GM13977 (cell line): ENCODE data around the gene M1AP.

Source experiments
- DNase-seq: peaks from one replicate; pipeline ENCODE4 v3.0.0; 2012; ENCODE audit warnings: low spot score
- in situ Hi-C: fragments of 300-500 bp; cut with MboI; formaldehyde crosslinking; loops from one replicate; pipeline ENCODE4 v1.12.0; 2022; ENCODE audit warnings: low sequenced_read_pairs, low pct_unique_long_range_greater_than_20kb, mixed read lengths, inconsistent platforms; ENCODE audit not compliant: unreplicated experiment
- TF ChIP-seq, protein P1 (sequence below): IDR thresholded peaks from 2 replicates; pipeline ENCODE4 v1.5.1; 2012; ENCODE audit warnings: mild to moderate bottlenecking, control low read depth; ENCODE audit not compliant: insufficient read depth; ENCODE audit errors: extremely low read depth, missing control alignments

The M1AP gene

GRCh38 chr2:74625658-74626425, 22.3 kb downstream of the M1AP start:
- in situ Hi-C loops, result no loop called here

GRCh38 chr2:74620671-74621070, 27.5 kb downstream of the M1AP start:
- TF ChIP-seq, protein P1, sequence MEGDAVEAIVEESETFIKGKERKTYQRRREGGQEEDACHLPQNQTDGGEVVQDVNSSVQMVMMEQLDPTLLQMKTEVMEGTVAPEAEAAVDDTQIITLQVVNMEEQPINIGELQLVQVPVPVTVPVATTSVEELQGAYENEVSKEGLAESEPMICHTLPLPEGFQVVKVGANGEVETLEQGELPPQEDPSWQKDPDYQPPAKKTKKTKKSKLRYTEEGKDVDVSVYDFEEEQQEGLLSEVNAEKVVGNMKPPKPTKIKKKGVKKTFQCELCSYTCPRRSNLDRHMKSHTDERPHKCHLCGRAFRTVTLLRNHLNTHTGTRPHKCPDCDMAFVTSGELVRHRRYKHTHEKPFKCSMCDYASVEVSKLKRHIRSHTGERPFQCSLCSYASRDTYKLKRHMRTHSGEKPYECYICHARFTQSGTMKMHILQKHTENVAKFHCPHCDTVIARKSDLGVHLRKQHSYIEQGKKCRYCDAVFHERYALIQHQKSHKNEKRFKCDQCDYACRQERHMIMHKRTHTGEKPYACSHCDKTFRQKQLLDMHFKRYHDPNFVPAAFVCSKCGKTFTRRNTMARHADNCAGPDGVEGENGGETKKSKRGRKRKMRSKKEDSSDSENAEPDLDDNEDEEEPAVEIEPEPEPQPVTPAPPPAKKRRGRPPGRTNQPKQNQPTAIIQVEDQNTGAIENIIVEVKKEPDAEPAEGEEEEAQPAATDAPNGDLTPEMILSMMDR, result no peak
- in situ Hi-C loops, result no loop called here
- no peak for DNase-seq

More at GRCh38 chr2:74625658-74626425, 22.3 kb downstream of the M1AP start:
- TF ChIP-seq, protein P1, result no peak
- DNase-seq, result no peak

DNA sequence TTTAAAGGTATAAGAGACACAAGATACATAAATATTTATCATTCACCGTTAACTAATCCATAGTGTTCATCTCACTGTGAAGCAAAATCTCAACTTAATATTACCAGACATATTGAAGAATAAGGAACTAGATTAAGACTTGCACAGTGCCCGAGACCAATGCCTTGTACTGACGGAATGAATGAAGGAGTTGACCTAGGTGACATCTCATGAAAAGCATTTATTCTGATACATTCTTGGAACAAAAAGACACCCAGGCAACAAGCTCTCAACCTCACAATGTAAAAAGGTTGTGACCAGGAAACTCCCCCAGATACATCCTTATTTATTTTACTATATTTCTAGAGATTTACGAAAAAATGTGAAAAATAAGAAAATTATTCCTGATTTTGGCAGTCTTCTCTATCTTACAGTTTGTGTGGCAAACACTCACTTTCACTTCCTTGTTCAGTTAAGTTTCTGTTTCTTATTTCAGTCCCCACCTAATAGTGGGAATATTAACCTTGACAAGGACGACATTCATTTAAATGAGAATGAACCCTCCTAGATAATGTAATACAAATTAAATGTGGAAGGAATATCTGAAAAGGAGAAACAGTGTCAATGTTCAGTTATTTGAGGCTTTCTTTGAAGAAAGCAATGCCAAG, 28.4 kb downstream of the M1AP start:
- in situ Hi-C loops, result no loop called here
- no peak for DNase-seq
- TF ChIP-seq, protein P1, result no peak

DNA sequence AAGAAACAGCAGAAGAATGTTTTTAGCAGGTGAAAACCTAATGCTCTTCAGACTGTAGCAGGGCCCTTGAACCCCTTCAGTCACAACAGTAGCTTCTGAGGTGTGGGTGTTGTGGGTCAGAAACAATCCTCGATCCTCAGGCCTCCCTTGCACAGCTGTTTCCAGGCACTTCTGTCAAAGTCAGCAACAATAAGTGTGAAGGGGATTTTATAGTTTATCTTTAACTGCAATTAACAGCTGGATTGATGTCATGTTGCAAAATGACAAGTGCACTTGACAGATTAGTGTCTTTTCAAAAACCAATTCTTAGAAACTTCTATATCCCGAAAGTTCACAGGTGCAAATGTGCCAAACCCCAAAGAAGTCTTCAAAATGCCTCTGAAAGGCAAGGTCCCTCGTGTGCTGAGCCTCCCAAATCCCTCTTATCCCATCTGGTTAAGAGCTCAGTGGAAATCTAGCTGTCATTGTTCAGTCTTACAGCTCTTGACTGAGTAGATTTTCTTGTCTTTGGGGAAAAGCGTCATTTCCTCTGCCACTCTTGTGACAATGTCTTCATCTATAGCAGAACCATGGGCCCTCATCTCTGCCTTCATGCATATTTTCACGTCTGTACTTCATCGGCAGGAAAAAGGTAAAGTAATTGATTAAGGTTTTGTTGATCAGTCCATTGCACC, 29.6 kb downstream of the M1AP start:
- TF ChIP-seq, protein P1, result no peak
- in situ Hi-C loops, result no loop called here
- no peak for DNase-seq

DNA sequence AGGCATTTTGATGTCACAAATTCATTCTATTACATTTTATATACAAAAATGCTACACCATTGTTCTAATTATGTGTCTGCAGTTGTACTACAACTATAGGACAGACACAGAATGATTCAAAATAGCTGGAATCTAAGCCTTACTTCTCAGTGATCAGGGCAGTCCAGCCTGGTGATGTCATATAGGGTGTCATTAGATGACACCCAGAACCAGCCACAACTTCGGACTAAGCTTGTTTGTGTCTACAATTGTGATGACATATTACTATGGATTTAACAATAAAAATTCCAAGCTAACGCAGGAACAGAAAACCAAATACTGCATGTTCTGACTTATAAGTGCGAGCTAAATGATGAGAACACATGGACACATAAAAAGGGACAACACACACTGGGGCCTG, 31.0 kb downstream of the M1AP start:
- in situ Hi-C loops, result no loop called here
- TF ChIP-seq, protein P1, result no peak

GRCh38 chr2:74606927-74607326, 41.2 kb downstream of the M1AP start:
- in situ Hi-C loops, result no loop called here
- TF ChIP-seq, protein P1, result no peak
- no peak for DNase-seq

More for the DNA sequence above, 31.0 kb downstream of the M1AP start:
- DNase-seq, result no peak
